K562 (cell line): Measurements from ENCODE around the gene P2RY6. TPM values are rescaled to one million over a fixed set of nuclear protein-coding genes. Genes with fewer than 3 reads are reported as not detected.

ENCODE experiments used
- CREM ChIP-seq: IDR thresholded peaks from 2 replicates; pipeline ENCODE4 v1.6.1; 2014; ENCODE audit warnings: antibody characterized with exemption, low read depth
- ELF4 ChIP-seq: fragments of 450-650 bp; formaldehyde crosslinking; IDR thresholded peaks from 2 replicates; pipeline ENCODE4 v1.4.0; 2022; ENCODE audit warnings: missing genetic modification characterization
- EP400 ChIP-seq: fragments of 450-650 bp; IDR thresholded peaks from 2 replicates; pipeline ENCODE4 v1.6.1; 2017; ENCODE audit warnings: antibody characterized with exemption, mild to moderate bottlenecking, moderate library complexity
- MEIS2 ChIP-seq: fragments of 450-650 bp; IDR thresholded peaks from 2 replicates; pipeline ENCODE4 v1.6.1; 2014; ENCODE audit warnings: mild to moderate bottlenecking; ENCODE audit not compliant: partially characterized antibody
- MIER1 ChIP-seq: fragments of 450-650 bp; IDR thresholded peaks from 2 replicates; pipeline ENCODE4 v1.6.1; 2016; ENCODE audit warnings: antibody characterized with exemption, mild to moderate bottlenecking, low read depth
- NCOA4 ChIP-seq: fragments of 450-650 bp; IDR thresholded peaks from 2 replicates; pipeline ENCODE4 v1.6.1; 2018; ENCODE audit warnings: mild to moderate bottlenecking; ENCODE audit not compliant: partially characterized antibody
- PHF21A ChIP-seq: fragments of 450-650 bp; IDR thresholded peaks from 2 replicates; pipeline ENCODE4 v1.6.1; 2017; ENCODE audit warnings: low read depth, borderline replicate concordance
- PURB ChIP-seq: sonication (generic); formaldehyde crosslinking; IDR thresholded peaks from 2 replicates; pipeline ENCODE4 v1.9.0; 2021; ENCODE audit warnings: low read depth, mild to moderate bottlenecking, missing genetic modification reagents
- RBM22 ChIP-seq: fragments of 200-400 bp; formaldehyde crosslinking; IDR thresholded peaks from 2 replicates; pipeline ENCODE4 v1.6.1; 2018; ENCODE audit warnings: low read length, low read depth; ENCODE audit not compliant: poor library complexity, severe bottlenecking
- SREBF2 ChIP-seq: sonication (generic); formaldehyde crosslinking; IDR thresholded peaks from 2 replicates; pipeline ENCODE4 v1.4.0; 2020; ENCODE audit warnings: mild to moderate bottlenecking, missing genetic modification reagents
- polyA plus RNA-seq, 8 experiments: library from polyadenylated mRNA; depleted of rRNA in 4 of 8; stranded (reverse) in 5 of 8; unstranded in 3 of 8; fragments of >200 nt; fragmentation: Nextera tagmentation in 2 of 8; fragmentation: Illumina TruSeq in 1 of 8; extraction: Ambion mirVana in 2 of 8; extraction: Trizol in 1 of 8; gene quantifications; 2 replicates each; pipeline versions ENCODE4 v1.2.1 to v1.2.3, GENCODE V29; 2011 to 2014; ENCODE audit warnings: inconsistent platforms in 1 of 8, missing spikeins in 1 of 8
- total RNA-seq, 7 experiments: library from RNA; depleted of rRNA in 6 of 7; stranded (reverse); fragments of >200 nt in 6 of 7; fragmentation: Illumina TruSeq in 2 of 7; extraction: Trizol in 2 of 7; gene quantifications; 2 replicates each; pipeline versions ENCODE4 v1.2.1 to v1.2.3, GENCODE V29; 2011 to 2021; ENCODE audit warnings: low replicate concordance in 1 of 7
- TF ChIP-seq, protein P1 (sequence below): fragments of 450-650 bp; IDR thresholded peaks from 2 replicates; pipeline ENCODE4 v1.6.1; 2016; ENCODE audit warnings: low read depth
- TF ChIP-seq, protein P2 (sequence below): fragments of 250-450 bp; sonication (Bioruptor Pico); IDR thresholded peaks from 2 replicates; pipeline ENCODE4 v1.5.0; 2022; ENCODE audit warnings: mild to moderate bottlenecking
- TF ChIP-seq, protein P3 (sequence below), 2 experiments: fragments of 450-650 bp; IDR thresholded peaks; 2 replicates each; pipeline ENCODE4 v1.6.1; 2016
- TF ChIP-seq, protein P4 (sequence below): sonication (generic); formaldehyde crosslinking; IDR thresholded peaks from 2 replicates; pipeline ENCODE4 v1.8.1; 2023; ENCODE audit warnings: mild to moderate bottlenecking, missing genetic modification reagents

The P2RY6 gene
- total and polyA plus RNA-seq, 9 of the 15 experiments (the other 6 are each of a cell fraction or from before 2014, with no cell fraction given), result not detected

DNA sequence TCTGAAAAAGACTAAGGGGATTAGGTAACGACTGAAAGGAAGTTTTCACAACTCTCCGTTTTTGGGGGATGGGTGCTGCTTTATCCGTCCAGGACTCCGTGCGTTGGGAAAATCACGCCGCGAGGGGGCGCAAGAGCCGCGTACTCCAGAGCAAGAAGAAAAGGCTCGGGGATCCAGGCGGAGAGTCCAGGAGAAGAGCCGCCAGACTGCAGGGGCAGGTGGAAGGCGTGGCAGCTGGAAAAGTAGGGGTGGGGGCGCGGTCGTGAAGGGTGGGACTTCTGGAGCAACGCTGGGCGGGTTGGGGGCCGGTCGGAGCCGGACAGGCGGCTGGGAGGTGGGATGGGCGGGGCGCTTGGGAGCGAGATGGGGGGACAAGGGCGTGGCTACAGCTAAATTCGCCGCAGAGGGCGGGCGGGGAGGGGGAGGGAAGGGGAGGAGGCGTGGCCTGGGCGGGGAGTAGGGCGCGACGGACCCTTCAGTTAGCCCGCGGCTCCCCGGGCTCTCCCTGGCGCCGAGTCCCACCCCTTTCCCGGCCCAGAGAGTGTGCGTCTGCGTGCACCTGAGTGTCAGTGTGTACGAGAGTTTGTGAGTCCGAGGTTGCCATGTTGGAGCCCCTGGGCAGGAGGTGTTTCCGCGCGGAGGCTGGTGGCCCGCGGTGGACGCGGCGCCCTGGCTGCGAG lies 35.3 kb downstream of the P2RY6 start (continued):
- TF ChIP-seq, protein P1, sequence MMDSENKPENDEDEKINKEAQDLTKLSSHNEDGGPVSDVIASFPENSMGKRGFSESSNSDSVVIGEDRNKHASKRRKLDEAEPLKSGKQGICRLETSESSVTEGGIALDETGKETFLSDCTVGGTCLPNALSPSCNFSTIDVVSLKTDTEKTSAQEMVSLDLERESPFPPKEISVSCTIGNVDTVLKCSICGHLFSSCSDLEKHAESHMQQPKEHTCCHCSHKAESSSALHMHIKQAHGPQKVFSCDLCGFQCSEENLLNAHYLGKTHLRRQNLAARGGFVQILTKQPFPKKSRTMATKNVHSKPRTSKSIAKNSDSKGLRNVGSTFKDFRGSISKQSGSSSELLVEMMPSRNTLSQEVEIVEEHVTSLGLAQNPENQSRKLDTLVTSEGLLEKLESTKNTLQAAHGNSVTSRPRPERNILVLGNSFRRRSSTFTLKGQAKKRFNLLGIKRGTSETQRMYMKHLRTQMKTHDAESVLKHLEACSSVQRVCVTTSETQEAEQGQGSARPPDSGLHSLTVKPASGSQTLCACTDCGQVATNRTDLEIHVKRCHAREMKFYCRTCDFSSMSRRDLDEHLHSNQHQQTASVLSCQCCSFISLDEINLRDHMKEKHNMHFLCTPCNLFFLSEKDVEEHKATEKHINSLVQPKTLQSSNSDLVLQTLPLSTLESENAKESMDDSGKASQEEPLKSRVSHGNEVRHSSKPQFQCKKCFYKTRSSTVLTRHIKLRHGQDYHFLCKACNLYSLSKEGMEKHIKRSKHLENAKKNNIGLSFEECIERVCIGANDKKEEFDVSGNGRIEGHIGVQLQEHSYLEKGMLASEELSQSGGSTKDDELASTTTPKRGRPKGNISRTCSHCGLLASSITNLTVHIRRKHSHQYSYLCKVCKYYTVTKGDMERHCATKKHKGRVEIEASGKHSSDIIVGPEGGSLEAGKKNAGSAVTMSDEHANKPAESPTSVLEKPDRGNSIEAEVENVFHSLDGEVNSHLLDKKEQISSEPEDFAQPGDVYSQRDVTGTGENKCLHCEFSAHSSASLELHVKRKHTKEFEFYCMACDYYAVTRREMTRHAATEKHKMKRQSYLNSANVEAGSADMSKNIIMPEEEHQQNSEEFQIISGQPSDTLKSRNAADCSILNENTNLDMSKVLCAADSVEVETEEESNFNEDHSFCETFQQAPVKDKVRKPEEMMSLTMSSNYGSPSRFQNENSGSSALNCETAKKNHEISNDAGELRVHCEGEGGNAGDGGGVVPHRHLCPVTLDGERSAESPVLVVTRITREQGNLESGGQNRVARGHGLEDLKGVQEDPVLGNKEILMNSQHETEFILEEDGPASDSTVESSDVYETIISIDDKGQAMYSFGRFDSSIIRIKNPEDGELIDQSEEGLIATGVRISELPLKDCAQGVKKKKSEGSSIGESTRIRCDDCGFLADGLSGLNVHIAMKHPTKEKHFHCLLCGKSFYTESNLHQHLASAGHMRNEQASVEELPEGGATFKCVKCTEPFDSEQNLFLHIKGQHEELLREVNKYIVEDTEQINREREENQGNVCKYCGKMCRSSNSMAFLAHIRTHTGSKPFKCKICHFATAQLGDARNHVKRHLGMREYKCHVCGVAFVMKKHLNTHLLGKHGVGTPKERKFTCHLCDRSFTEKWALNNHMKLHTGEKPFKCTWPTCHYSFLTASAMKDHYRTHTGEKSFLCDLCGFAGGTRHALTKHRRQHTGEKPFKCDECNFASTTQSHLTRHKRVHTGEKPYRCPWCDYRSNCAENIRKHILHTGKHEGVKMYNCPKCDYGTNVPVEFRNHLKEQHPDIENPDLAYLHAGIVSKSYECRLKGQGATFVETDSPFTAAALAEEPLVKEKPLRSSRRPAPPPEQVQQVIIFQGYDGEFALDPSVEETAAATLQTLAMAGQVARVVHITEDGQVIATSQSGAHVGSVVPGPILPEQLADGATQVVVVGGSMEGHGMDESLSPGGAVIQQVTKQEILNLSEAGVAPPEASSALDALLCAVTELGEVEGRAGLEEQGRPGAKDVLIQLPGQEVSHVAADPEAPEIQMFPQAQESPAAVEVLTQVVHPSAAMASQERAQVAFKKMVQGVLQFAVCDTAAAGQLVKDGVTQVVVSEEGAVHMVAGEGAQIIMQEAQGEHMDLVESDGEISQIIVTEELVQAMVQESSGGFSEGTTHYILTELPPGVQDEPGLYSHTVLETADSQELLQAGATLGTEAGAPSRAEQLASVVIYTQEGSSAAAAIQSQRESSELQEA, result no peak
- no peak for TF ChIP-seq RBM22
- TF ChIP-seq, protein P2, sequence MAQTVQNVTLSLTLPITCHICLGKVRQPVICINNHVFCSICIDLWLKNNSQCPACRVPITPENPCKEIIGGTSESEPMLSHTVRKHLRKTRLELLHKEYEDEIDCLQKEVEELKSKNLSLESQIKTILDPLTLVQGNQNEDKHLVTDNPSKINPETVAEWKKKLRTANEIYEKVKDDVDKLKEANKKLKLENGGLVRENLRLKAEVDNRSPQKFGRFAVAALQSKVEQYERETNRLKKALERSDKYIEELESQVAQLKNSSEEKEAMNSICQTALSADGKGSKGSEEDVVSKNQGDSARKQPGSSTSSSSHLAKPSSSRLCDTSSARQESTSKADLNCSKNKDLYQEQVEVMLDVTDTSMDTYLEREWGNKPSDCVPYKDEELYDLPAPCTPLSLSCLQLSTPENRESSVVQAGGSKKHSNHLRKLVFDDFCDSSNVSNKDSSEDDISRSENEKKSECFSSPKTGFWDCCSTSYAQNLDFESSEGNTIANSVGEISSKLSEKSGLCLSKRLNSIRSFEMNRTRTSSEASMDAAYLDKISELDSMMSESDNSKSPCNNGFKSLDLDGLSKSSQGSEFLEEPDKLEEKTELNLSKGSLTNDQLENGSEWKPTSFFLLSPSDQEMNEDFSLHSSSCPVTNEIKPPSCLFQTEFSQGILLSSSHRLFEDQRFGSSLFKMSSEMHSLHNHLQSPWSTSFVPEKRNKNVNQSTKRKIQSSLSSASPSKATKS (CRISPR knock-in tag), result no peak
- no peak for TF ChIP-seq SREBF2 (CRISPR knock-in tag)
- TF ChIP-seq CREM, result peak; percentile 30; the same call in 1 of the 2 replicates
- peak; percentile 66; the same call in 1 of the 2 replicates for TF ChIP-seq PHF21A
- TF ChIP-seq PURB (CRISPR knock-in tag), result no peak
- TF ChIP-seq NCOA4, result no peak
- no peak for TF ChIP-seq MIER1
- TF ChIP-seq, protein P3, sequence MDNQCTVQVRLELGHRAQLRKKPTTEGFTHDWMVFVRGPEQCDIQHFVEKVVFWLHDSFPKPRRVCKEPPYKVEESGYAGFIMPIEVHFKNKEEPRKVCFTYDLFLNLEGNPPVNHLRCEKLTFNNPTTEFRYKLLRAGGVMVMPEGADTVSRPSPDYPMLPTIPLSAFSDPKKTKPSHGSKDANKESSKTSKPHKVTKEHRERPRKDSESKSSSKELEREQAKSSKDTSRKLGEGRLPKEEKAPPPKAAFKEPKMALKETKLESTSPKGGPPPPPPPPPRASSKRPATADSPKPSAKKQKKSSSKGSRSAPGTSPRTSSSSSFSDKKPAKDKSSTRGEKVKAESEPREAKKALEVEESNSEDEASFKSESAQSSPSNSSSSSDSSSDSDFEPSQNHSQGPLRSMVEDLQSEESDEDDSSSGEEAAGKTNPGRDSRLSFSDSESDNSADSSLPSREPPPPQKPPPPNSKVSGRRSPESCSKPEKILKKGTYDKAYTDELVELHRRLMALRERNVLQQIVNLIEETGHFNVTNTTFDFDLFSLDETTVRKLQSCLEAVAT (IDR thresholded peaks at IDR 0.05), result 0 out of 4 replicates have a peak, but pooled peaks of 1 of the 2 experiments have one; percentile 28
- TF ChIP-seq ELF4 (CRISPR knock-in tag), result no peak
- TF ChIP-seq MEIS2, result no peak
- no peak for TF ChIP-seq EP400
- TF ChIP-seq, protein P4, sequence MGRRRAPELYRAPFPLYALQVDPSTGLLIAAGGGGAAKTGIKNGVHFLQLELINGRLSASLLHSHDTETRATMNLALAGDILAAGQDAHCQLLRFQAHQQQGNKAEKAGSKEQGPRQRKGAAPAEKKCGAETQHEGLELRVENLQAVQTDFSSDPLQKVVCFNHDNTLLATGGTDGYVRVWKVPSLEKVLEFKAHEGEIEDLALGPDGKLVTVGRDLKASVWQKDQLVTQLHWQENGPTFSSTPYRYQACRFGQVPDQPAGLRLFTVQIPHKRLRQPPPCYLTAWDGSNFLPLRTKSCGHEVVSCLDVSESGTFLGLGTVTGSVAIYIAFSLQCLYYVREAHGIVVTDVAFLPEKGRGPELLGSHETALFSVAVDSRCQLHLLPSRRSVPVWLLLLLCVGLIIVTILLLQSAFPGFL (CRISPR knock-in tag), result no peak
